ENCODE data around the gene SLC6A2.

SLC6A2 gene

GRCh38 chr16:55647343-55647742 is 8.4 kb upstream of the SLC6A2 start:
- in situ Hi-C loops (cut with MboI; ENCODE audit: low sequenced_read_pairs): no loop called here

GRCh38 chr16:55647798-55648197 is 8.0 kb upstream of the SLC6A2 start:
- in situ Hi-C loops (cut with MboI; ENCODE audit: low sequenced_read_pairs): no loop called here

- in situ Hi-C loops (cut with MboI; ENCODE audit: low sequenced_read_pairs): no loop called here
Measured at GRCh38 chr16:55651841-55652824, 3.7 kb upstream of the SLC6A2 start.

- in situ Hi-C loops (cut with MboI; ENCODE audit: low sequenced_read_pairs): no loop called here
Measured at GRCh38 chr16:55653106-55653505, 2.7 kb upstream of the SLC6A2 start.

GRCh38 chr16:55655381-55655896 is 349 bp upstream of the SLC6A2 start:
- in situ Hi-C loops (cut with MboI; ENCODE audit: low sequenced_read_pairs): no loop called here

GRCh38 chr16:55656691-55657092 is 904 bp downstream of the SLC6A2 start:
- in situ Hi-C loops (cut with MboI; ENCODE audit: low sequenced_read_pairs): no loop called here

- in situ Hi-C loops (cut with MboI; ENCODE audit: low sequenced_read_pairs): no loop called here
Measured at GRCh38 chr16:55657616-55658015, 1.8 kb downstream of the SLC6A2 start.

- in situ Hi-C loops (cut with MboI; ENCODE audit: low sequenced_read_pairs): no loop called here
Measured at GRCh38 chr16:55658898-55659420, 3.2 kb downstream of the SLC6A2 start.

- in situ Hi-C loops (cut with MboI; ENCODE audit: low sequenced_read_pairs): no loop called here
Measured at GRCh38 chr16:55660026-55660425, 4.2 kb downstream of the SLC6A2 start.

GRCh38 chr16:55660828-55661227 is 5.0 kb downstream of the SLC6A2 start:
- in situ Hi-C loops (cut with MboI; ENCODE audit: low sequenced_read_pairs): no loop called here

- in situ Hi-C loops (cut with MboI; ENCODE audit: low sequenced_read_pairs): no loop called here
Measured at GRCh38 chr16:55661941-55662643, 6.3 kb downstream of the SLC6A2 start.

GRCh38 chr16:55662644-55663031 is 6.8 kb downstream of the SLC6A2 start:
- in situ Hi-C loops (cut with MboI; ENCODE audit: low sequenced_read_pairs): no loop called here

- in situ Hi-C loops (cut with MboI; ENCODE audit: low sequenced_read_pairs): no loop called here
Measured at GRCh38 chr16:55663225-55663624, 7.4 kb downstream of the SLC6A2 start.

GRCh38 chr16:55663765-55664677 is 8.2 kb downstream of the SLC6A2 start:
- in situ Hi-C loops (cut with MboI; ENCODE audit: low sequenced_read_pairs): no loop called here

- in situ Hi-C loops (cut with MboI; ENCODE audit: low sequenced_read_pairs): no loop called here
Measured at GRCh38 chr16:55664786-55665407, 9.1 kb downstream of the SLC6A2 start.

GRCh38 chr16:55665511-55665910 is 9.7 kb downstream of the SLC6A2 start:
- in situ Hi-C loops (cut with MboI; ENCODE audit: low sequenced_read_pairs): no loop called here

- in situ Hi-C loops (cut with MboI; ENCODE audit: low sequenced_read_pairs): no loop called here
Measured at GRCh38 chr16:55666012-55666411, 10.2 kb downstream of the SLC6A2 start.

GRCh38 chr16:55667753-55668152 is 12.0 kb downstream of the SLC6A2 start:
- in situ Hi-C loops (cut with MboI; ENCODE audit: low sequenced_read_pairs): no loop called here

- in situ Hi-C loops (cut with MboI; ENCODE audit: low sequenced_read_pairs): no loop called here
Measured at GRCh38 chr16:55668340-55669281, 12.8 kb downstream of the SLC6A2 start.
